WI38 (cell line): ENCODE measurements around the gene CPNE5.

Experiments used
- H3K4me3 ChIP-seq: 2 replicates; pipeline ENCODE4 v1.5.1; 2011; ENCODE audit warnings: low read depth, mild to moderate bottlenecking, control low read depth, low read length
- TF ChIP-seq, protein P1 (sequence below): IDR thresholded peaks from 2 replicates; pipeline ENCODE4 v1.5.1; 2012; ENCODE audit warnings: low read depth, mild to moderate bottlenecking, control low read depth, low read length

Gene CPNE5

DNA sequence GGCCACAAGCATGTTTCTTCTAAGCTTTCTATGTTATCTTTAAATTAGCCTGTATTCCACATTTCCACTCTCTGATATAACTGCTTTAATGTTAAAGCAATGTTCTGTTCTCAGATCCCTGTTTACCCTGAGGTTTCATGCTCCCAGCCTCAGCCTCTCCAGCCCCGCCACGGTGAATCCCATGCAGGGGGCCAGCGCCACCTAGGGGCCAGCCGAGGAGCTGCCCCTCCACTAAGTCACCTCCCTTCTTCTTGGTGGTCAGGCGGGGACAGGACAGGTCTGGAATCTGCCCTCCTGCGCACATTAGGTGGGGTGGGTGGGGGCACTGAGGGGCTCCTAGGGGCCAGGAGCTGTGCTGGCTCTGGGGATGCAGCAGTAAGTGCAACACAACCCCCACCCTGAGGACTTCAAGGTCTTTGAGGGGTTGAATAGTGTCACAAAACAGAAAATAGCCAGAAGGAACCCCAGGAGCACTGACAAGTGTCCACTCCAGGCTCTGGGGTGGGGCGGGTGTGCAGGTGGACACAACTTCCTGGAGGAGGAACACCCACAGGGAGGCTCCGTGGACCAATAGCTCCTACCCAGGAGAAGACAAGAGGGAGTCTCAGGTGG, 80.0 kb downstream of the CPNE5 start:
- TF ChIP-seq, protein P1, sequence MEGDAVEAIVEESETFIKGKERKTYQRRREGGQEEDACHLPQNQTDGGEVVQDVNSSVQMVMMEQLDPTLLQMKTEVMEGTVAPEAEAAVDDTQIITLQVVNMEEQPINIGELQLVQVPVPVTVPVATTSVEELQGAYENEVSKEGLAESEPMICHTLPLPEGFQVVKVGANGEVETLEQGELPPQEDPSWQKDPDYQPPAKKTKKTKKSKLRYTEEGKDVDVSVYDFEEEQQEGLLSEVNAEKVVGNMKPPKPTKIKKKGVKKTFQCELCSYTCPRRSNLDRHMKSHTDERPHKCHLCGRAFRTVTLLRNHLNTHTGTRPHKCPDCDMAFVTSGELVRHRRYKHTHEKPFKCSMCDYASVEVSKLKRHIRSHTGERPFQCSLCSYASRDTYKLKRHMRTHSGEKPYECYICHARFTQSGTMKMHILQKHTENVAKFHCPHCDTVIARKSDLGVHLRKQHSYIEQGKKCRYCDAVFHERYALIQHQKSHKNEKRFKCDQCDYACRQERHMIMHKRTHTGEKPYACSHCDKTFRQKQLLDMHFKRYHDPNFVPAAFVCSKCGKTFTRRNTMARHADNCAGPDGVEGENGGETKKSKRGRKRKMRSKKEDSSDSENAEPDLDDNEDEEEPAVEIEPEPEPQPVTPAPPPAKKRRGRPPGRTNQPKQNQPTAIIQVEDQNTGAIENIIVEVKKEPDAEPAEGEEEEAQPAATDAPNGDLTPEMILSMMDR = peak; percentile 98

DNA sequence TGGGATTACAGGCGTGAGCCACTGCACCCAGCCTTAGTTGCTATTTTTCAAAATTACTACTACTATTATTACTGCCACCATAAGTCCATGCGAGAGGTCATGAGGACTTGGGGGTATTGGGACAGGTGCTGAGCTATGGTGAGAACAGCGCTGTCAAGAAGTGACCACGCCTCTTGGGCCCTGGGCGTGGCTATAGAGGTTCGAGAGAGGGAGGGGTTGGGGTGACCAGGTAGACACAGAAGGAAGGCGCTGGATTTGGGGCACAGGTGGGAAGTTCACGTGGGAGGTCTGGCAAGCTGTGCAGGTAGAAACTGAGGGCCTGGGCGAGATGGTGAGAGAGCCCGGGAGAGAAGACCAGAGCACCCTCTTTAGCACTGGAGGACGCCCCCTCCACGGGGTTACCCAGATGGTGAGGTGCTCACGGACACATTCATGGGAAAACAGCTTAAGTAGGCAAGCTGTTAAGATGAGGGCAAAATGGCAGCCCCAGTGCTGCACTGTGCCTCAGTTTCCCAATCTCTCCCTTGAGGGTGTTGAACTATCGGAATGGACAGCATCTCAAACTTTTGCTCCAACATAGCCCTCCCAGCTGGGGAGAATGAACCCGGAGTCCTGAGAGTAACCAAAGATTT, 80.6 kb downstream of the CPNE5 start:
- no peak overlapping the region for H3K4me3 ChIP-seq
- TF ChIP-seq, protein P1 = no peak

More for the DNA sequence above, 80.0 kb downstream of the CPNE5 start:
- H3K4me3 ChIP-seq = no peak overlapping the region

DNA sequence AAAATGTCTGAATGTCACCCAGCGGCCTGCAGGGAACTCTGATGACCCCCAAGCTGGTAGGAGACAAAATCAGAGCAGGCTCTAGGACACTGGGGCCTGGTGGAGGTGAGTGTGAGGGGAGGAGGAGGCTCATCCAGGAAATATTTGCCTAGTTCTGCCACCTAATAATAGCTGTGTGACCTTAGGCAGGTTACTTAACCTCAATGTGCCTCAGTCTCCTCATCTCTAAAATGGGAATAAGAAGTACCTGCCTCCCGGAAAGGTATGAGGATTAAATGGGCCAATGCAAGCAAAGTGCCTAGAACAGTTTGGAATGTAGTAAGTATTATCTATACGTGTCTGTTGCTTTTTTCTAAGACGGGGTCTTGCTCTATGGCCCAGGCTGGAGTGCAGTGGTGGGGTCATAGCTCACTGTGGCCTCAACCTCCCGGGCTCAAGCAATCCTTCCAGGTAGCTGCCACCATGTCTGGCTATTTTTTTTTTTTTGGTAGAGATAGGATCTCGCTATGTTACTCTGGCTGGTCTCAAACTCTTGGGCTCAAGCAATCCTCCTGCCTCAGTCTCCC, 81.2 kb downstream of the CPNE5 start:
- no peak overlapping the region for H3K4me3 ChIP-seq
- TF ChIP-seq, protein P1 = no peak

DNA sequence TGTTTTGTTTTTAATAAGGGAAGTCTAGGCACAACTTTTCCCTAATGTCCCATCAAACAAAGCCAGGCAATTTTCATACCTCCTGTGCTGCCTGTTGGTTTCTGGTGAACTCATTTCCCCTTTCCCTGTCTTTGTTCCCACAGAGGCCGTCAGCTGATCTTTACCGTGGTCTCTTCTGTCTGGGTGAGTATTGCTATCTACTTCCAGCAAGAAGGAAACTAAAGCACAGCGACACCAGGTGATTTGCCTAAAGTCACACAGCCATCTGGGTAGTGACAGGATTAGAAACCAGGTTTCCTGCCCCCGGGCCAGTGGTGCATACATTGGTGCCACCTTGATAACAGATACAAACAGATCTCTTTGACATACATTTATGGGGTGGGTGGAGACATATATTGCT, 82.0 kb downstream of the CPNE5 start:
- TF ChIP-seq, protein P1 = no peak
- no peak overlapping the region for H3K4me3 ChIP-seq

DNA sequence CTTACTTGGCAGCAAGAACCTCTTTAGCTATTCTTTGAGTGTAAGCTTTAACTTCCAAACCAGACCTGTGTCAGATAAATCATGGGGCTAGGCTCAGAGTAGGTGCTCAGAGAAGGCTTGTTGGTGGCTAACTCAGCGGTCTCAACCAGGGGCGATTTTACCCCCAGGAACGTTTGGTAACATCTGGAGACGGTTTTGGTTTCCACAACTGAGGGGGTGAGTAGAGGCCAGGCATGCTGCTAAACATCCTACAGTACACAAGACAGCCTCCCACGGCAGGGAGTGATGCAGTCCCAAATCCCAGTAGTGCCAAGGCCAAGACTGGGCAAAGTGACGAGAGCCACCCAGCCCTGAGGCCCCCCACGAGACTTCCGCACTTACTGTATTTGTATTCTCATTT, 82.5 kb downstream of the CPNE5 start:
- TF ChIP-seq, protein P1 = no peak
- H3K4me3 ChIP-seq = no peak overlapping the region

DNA sequence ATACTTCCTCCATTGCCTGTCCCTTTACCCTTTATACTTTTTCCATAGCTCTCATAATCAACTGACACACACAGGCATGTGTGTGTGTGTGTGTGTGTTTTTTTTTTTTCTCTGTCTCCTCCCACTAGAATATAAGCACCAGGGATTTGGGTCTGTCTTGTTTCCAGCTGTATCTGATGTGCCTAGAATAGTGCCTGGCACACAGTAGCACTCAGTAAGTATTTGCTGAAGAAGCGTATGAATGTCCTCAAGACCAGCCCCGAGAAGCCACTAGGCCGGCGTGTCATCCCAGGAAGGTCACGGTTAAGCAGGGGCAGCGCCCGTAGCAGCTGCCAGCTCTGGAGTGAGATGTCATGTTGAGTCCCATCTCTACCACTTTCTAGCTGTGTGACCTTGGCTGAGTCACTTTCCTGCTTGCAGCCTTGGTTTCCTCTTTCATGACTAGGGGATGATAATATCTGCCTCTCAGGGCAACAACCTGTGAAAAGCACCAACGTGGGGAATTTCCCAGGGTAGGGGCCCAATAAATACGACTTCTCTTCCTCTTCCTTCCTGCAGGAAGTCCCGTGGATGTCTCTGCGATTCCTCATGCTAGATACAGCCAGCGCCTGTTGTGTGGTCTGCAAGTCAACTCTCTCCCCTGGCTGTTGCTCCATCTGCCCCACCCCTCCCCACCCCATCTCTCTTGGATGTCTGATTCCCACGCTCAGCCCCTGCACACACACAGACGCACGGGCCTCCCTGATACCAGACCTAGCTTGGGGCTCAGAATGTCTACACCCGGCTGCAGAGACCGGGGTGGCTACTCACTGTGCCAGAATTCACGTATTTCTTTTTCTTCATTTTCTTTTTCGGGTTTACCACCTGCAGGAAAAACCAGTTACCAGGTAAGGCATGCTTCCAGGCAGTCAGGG, 83.6 kb downstream of the CPNE5 start:
- TF ChIP-seq, protein P1 = no peak
- H3K4me3 ChIP-seq = no peak overlapping the region
